D721Med (cell line): Measurements from ENCODE around the gene ZFYVE28.

Experiments
- DNase-seq: peaks from one replicate; pipeline ENCODE4 v3.0.0; 2011; ENCODE audit warnings: low spot score; ENCODE audit not compliant: insufficient read length
- FAIRE-seq: peaks from 2 replicates; lab custom pipeline; 2011; peaks lifted over from hg19 to GRCh38; lab: Jason Lieb, UNC
- CTCF ChIP-seq: IDR thresholded peaks from 2 replicates; pipeline ENCODE4 v1.5.1; 2012; ENCODE audit warnings: mild to moderate bottlenecking, control low read depth; ENCODE audit not compliant: insufficient read depth; ENCODE audit errors: missing control alignments

The ZFYVE28 gene

DNA sequence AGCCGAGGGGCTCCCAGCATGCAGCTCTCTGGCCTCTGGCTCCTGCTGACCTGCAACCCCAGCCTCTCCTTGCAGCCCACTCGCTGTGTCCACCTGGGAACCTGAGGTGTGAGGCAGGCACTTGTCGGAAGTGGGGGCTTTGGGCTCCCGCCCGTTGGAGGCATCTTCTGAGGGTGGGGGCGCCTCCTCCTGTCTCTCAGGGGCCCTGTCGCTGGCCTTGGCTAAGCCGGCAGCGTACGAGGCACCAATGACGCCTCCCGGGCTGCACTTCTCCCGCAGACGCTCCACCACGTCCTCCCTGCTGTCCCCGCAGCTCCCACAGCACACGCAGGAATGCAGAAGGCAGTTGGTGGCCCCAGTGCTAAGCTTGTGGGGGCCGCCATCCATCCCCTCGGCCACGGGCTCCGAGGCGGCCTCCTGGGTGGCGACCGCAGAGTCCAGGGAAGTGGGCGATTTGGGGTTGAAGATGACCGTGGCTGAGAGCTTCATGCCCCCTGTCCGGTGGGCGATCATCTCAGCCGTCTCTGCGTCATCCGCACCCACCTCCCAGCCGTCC is 114.0 kb downstream of the ZFYVE28 start:
- TF ChIP-seq CTCF, result no peak
- DNase-seq, result no peak
- no peak for FAIRE-seq

DNA sequence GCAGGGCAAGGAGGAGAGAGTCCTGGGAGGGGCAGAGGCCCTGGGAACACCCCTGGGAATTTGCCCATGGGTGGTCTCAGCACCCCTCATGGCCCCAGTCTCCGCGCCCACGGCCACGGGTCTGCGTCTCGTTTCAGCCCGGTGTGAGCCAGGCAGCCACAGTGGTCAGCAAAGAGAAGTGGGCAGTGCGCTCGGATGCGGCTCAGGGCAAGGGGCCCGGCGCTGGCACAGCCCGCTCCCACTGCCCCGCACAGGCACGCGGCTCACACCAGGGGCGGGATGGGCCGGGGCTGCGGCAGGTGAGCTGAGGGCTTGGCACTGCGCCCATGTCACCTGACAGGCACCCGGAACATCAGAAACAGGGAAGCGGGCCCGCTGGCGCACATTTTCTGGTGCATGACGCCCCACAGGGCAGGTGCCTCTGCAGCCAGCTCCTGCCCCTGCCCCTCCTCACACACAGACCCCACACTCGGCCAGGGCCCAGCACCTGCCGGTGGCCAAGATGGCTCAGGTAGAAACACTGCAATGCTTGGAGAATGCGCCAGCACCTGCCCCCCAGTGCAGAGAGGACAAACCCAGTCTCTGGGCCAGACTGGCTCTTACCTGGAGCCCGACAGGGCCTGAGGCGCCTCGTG is 114.6 kb downstream of the ZFYVE28 start:
- no peak for TF ChIP-seq CTCF
- DNase-seq (no peak), FAIRE-seq (no peak)

- no peak for FAIRE-seq
- no peak for TF ChIP-seq CTCF
Measured at GRCh38 chr4:2303121-2303685, 115.2 kb downstream of the ZFYVE28 start.

DNA sequence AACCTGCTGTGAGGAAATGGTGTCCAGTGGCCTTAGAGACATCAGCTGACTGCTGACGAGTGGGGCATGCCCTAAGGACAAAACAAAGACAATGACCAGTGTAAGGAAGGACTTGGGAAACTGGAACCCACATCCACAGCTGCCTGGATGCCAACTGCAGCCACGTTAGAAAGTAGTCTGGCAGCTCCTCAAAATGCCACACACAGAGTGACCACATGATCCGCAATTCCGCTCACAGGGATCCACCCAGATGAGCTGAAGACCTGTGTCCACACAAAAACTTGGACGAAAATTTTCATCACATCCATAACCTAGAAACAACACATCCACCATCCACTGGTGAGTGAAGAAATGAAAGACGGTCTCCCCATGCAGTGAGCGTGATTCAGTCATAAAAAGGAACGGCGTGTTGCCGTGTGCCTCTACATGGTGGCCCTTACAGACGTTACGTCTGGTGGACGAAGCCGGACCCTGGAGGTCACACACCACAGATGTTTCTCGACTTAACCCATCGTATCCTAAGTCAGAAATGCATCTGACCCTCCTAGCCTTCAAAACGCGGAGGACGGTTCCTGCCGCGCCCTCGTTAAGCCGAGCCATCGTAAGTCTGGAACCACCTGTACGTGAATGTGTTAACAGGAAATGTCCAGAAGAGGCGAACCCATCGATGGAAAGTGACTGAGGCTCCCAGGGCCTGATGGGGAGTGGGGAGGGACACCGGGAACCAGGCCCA is 115.9 kb downstream of the ZFYVE28 start:
- DNase-seq, result no peak
- FAIRE-seq, result no peak
- TF ChIP-seq CTCF, result no peak

More at GRCh38 chr4:2303121-2303685, 115.2 kb downstream of the ZFYVE28 start:
- no peak for DNase-seq

DNA sequence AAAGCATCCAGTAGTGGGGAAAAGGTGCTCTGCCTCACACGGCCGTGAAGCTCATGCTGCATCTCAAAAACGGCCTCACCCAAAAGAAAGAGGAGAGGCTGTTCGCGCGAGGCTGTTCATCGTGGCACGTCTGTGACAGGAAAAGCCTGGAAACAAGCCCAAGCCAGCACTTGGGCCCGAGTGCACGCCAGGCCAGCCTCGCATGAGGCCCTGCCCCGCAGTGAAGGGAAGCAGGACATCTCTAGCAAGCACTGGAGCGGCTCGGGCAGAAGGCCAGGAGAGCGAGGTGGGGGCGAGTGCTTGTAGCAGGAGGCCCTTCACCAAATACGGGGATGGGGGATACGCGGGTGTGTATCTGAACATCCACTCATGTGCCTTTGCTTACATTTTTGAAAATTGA is 116.6 kb downstream of the ZFYVE28 start:
- FAIRE-seq (no peak), DNase-seq (no peak)
- TF ChIP-seq CTCF, result no peak

GRCh38 chr4:2301225-2301642 is 117.2 kb downstream of the ZFYVE28 start:
- FAIRE-seq (no peak), DNase-seq (peak; percentile 2)
- TF ChIP-seq CTCF, result no peak
